ENCODE results near the gene BAZ2B.

DNA sequence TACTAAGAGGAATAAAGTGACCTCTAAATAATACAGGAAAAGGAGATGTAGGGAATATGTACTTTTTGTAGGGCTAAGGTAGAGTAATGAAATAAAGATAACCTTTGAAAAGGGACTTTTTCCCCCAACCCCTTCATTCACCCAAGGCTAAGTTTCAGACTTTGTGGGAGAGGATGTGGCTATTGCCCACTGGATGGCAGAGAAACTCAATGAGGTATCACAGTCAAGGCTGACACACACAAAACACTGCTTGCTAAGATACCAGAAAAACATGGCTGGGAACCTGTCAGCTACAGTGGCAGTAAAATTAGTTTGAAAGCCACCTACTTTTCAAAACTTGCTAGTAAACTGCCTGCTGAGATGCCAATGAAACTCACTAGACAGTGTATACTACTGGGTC is 171.0 kb downstream of the BAZ2B start:
- TF ChIP-seq, protein P1, sequence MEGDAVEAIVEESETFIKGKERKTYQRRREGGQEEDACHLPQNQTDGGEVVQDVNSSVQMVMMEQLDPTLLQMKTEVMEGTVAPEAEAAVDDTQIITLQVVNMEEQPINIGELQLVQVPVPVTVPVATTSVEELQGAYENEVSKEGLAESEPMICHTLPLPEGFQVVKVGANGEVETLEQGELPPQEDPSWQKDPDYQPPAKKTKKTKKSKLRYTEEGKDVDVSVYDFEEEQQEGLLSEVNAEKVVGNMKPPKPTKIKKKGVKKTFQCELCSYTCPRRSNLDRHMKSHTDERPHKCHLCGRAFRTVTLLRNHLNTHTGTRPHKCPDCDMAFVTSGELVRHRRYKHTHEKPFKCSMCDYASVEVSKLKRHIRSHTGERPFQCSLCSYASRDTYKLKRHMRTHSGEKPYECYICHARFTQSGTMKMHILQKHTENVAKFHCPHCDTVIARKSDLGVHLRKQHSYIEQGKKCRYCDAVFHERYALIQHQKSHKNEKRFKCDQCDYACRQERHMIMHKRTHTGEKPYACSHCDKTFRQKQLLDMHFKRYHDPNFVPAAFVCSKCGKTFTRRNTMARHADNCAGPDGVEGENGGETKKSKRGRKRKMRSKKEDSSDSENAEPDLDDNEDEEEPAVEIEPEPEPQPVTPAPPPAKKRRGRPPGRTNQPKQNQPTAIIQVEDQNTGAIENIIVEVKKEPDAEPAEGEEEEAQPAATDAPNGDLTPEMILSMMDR (IDR thresholded peaks at IDR 0.05): no peak
- no peak for TF ChIP-seq POLR2A (IDR thresholded peaks at IDR 0.05)

Measured in sigmoid colon (tissue), 3 donors.